GM21576 (cell line): ENCODE data around the gene CERK.
A peak's percentile ranks its signal among the peaks of the same experiment; 100 is the strongest.
"Not testable (repeated sequence)": the region's sequence is repeated elsewhere in the genome, so short reads cannot be mapped to it uniquely, and the experiment has no call there.

Experiments used
- ATAC-seq: cut with Tn5 transposase; IDR thresholded peaks from one replicate; pipeline ENCODE4 v1.9.1; 2021; ENCODE audit warnings: mild to moderate bottlenecking, moderate library complexity; ENCODE audit not compliant: unreplicated experiment

The CERK gene

GRCh38 chr22:46737976-46738646, at the start of gene CERK:
Gene CERK (minus strand): TSS chr22:46738252. CDS start chr22:46738148, 104 bp downstream.
- peak; percentile 29 for ATAC-seq

- no peak for ATAC-seq
Measured at GRCh38 chr22:46783721-46784120, 45.7 kb upstream of the CERK start.

- not testable (repeated sequence) for ATAC-seq
Measured at GRCh38 chr22:46782200-46782599, 44.1 kb upstream of the CERK start.

GRCh38 chr22:46781291-46781690, 43.2 kb upstream of the CERK start:
- no peak for ATAC-seq

GRCh38 chr22:46780453-46780852, 42.4 kb upstream of the CERK start:
- ATAC-seq = no peak

- ATAC-seq = no peak
Measured at GRCh38 chr22:46779651-46780050, 41.6 kb upstream of the CERK start.

- ATAC-seq = no peak
Measured at GRCh38 chr22:46779023-46779422, 41.0 kb upstream of the CERK start.

- ATAC-seq = no peak
Measured at GRCh38 chr22:46777609-46777970, 39.5 kb upstream of the CERK start.

- ATAC-seq = no peak
Measured at GRCh38 chr22:46776876-46777608, 39.0 kb upstream of the CERK start.

GRCh38 chr22:46775850-46776826, 38.1 kb upstream of the CERK start:
- ATAC-seq = no peak

GRCh38 chr22:46774980-46775849, 37.2 kb upstream of the CERK start:
- no peak for ATAC-seq

- peak; percentile 34 for ATAC-seq
Measured at GRCh38 chr22:46774253-46774979, 36.4 kb upstream of the CERK start.

GRCh38 chr22:46773076-46773475, 35.0 kb upstream of the CERK start:
- ATAC-seq = no peak

- no peak for ATAC-seq
Measured at GRCh38 chr22:46770726-46771125, 32.7 kb upstream of the CERK start.

- no peak for ATAC-seq
Measured at GRCh38 chr22:46770151-46770641, 32.1 kb upstream of the CERK start.

- no peak for ATAC-seq
Measured at GRCh38 chr22:46769706-46770105, 31.7 kb upstream of the CERK start.

- ATAC-seq = no peak
Measured at GRCh38 chr22:46769191-46769675, 31.2 kb upstream of the CERK start.

GRCh38 chr22:46767249-46767985, 29.4 kb upstream of the CERK start:
- ATAC-seq = no peak

GRCh38 chr22:46766611-46767010, 28.6 kb upstream of the CERK start:
- ATAC-seq = no peak
